HG03159 (cell line): ENCODE measurements around the gene RFC3.

Experiments used
- ATAC-seq: cut with Tn5 transposase; IDR thresholded peaks from one replicate; pipeline ENCODE4 v1.9.1; 2021; ENCODE audit warnings: mild to moderate bottlenecking, moderate library complexity; ENCODE audit not compliant: unreplicated experiment

Gene RFC3

DNA sequence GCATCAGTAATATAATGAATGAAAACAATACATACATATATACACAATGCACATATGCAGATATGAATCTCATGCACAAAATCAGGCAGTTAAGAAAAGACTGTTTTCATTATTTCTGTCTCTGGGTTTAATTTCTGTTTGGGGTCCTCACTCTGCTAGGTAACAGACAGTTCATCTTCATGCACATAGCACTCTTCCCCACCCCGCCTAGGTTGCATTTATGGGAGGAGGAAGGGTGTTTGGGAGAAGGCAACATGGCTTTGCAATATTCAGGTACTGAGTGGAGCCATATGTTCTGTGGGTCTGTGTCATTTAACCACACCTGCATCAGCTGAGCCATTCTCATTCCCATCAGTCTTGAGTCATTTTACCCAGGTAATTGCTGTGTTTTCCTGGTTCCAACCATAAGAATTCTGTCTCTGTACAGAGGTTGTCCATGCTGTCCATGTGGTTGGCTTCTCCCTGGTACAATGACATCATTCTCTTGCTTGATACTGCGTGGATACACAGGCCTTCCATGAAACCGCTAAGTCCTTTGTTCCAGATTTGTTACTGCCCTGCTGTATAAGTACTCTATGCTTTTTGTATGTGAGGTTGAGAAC is 45.3 kb downstream of the RFC3 start:
- ATAC-seq, result no peak

DNA sequence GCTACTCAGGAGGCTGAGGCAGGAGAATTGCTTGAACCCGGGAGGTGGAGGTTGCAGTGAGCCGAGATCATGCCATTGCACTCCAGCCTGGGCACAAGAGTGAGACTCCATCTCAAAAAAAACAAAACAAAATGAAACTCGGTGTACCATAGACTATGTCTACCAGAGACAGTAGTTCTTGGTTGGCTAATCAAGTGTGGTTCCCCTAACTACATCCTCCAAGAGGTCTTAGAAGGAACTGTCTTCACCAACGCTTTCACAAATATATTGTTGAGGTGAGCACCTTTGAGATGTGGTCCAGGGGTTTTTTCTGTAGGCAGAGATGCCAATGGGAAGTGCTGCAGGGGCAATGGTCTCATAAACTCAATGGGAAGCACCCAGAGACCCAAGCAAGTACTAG is 48.0 kb downstream of the RFC3 start:
- ATAC-seq, result peak; percentile 98

DNA sequence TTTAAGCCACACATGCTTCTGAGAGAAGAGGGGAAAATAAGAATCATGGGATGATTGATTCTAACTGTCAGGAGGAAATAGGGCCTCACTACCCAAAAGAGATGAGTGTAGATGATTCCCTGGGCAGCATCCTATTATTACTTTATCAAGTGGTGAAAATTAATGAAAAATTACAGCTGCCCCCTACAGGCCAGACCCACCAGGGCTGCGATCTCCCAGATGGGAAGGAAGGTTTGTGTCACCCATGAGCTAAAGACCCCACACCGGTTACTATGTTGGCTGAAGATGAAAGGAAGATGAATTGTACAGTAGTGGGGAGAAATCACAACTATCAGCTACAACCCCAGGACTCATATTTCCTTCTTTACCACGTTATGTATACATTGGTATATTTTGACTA is 49.5 kb downstream of the RFC3 start:
- no peak for ATAC-seq

DNA sequence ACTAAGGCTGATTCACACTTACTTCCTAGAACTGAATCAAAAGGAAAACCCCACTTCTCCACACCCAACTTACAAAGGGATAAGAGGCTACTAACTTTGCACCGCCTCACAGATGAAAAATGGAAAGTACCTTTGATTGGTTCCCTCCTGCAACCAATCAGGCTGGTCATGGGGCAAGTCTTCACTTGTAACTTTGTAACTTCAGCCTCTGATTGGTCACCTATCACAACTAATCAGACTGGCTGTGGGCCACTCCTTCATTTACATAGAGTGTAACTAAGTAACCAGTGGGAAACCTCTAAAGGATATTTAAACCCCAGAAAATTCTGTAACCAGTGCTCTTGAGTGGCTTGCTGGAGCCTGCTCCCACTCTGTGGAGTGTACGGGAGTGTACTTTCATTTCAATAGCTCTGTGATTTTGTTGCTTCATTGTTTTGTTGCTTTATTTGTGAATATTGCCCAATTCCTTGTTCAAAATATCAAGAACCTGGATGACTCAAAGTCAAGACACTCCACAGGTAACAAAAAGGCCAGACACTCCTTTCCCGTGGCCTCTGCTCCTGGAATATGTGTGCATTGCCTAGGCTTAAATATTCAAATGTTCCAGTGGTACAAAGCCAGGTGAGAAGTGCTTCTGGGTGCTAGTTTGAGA is 50.5 kb downstream of the RFC3 start:
- no peak for ATAC-seq

DNA sequence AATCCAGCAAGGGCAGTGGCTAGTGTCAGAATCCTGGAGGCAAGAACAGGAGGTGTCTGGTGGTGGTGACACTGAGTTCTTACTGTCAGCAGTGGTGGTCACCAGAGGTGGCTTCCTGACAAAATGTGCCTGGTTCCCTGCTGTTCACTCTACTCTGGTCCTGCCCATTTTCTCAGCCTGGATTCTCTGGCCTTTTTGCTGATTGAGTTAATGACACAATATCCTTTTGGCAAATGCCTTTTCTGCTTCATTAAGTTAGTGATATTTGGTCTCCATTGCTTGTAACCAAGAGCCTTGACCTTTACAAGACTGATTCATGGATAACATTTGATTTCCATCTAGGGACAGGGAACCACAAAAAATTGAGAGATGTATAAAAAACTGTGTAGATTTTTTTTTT is 51.1 kb downstream of the RFC3 start:
- ATAC-seq, result no peak

DNA sequence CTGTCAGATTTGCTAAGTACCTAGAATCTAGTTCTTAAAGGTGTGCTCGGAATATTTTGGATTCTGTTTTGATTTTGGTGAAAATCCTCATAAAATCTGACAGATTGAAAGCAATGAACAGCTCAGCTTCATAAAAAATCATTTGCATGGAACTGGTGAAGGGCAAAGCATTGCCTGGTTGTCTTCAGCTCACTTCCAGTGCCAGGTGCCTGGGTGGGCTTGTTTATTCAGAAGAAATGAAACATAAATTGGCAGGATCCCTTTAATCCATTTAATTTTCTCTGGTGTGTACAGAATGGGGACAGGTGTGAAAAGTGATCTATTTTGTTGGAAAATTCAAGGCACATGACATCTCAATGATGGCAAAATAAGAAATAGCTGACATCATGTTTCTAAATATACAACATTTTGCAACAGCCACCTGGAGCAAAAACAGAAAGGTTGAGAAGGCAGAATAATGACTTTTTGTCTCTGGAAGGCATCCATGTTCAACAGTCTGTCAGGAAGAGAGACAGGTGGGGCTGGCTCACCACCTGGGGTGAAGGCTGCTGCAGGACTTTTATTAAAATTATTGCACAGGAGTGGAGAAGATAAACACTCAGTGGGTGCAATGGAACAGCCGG is 52.2 kb downstream of the RFC3 start:
- ATAC-seq, result no peak

DNA sequence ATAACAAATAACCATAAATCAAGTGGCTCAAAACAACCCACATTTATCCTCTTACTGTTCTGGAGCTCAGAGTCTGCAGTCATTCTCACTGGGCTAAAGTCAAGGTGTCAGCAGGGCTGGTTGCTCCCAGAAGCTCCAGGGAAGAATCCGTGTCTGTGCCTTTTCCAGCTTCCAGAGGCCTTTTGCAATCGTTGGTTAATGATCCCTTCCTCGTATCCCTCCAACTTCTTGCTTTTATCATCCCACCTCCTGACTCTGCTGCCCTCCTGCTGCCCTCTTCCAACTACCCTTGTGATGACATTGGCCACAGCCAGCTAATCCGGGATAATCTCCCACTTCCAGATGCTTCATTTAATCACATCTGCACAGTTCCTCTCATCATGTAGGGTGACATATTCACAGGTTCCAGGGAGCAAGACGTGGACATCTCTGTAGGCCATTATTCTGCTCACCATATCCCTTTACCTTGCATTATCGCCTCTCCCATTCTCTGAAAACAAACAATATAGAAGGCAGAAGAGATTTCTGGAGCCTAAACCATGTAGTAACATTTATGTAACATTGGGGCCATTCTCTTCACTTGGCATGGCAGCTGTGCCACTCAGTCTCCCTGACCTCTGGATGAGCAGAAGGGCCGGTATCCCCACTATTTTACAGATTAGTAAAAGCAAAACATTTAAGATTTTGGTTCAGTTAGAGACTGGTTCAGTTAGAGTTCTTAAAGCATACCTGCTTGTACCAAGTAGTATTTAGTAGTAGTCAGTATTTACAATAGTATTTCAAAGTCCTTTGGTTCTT is 53.5 kb downstream of the RFC3 start:
- ATAC-seq, result no peak

DNA sequence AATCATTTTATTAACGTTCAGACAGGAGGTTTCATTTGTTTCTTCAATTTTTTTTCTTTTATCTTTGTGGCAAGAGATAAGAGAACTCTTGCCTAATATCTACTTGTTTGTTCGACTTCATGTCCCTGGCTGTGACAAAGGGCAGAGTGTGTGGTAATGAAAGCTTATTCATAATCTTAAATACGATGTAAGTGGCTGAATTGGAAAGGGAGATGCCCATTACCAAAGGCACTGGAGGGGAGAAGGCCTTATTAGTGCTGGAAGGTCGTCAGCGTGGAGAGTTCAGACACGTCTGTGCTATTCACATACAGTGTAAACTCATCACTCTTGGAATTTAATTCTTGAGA is 54.0 kb downstream of the RFC3 start:
- no peak for ATAC-seq

DNA sequence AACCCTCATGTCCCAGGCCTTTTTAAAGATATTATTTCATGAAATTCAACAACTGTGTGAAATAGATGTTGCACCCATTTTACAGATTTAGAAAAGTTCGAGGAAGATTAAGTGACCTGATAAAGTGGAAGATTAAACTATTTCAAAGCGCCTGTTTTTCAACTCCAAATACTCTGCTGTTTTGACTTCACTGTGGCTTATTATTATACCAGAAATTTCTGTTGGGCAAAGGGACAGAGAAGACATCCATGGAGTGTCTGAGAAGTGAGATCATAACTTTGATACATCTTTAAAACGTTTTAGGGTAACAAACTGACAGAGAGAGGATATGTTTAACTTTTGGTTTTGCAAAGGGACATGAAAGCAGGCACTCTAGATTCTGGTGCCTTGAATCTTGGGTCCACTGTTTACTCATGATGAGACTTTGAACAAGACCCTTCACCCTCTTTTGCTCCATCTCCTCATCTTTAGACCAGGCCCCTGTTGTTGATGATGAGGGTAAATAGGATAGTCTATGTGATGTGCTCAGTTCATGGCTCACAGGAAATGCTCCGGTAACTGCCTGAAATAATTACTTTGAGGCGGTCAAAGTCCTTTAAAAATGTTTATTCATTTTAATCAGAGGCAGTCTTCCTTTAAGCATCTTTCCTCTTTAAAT is 55.4 kb downstream of the RFC3 start:
- ATAC-seq, result no peak

DNA sequence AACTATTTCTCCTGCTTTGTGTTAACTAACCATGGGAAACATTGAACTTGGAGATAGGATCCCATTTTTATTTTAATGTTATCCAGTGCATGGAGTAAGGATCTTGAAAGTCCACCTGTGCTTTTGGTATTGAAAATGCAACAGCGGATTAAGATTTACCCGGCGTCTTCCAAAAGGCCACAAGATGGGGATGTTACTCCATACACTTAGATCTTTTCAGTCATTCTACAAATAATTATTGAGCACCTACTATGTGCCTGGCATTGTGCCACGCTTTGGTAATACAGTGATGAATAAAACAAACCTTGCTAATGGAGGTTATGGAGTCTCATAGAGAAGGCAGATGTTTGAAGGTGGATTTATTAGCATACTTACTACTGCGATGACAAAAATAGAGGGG is 56.9 kb downstream of the RFC3 start:
- ATAC-seq, result no peak

DNA sequence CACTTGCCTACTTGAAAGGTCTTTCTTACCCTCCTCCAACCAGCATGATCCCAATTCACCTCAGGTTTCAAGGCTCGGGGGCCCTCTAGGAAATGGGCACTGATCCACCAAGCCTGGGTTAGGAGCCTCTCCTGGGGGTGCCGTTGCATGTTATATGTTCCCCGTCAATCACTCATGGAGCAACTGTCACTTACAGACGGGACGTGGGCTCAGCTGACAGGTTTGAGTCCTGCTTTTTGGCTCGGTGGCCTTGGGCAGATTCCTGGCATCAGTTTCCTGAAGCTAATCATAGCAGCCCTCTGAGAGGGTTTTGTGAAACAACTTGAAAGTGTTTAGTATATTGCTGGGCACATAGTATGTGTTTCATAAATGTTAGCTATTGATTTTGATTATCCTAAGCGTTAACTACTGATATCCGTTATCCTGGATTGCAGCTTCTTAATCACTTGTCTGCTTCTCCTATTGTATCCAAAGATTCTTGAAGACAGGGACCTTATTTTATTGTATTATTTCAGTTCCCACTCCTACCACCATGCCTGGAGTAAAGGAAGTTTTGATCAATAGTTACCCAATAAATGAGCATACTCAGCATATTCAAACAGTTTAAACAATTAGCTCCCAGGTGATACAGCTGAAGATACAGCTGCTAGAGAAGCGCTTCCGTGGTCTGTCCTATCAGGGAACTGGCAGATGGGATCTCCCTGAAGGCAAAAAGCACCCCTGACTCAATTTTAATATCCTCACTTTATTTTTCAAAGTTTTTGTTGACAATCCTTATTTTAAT is 57.9 kb downstream of the RFC3 start:
- no peak for ATAC-seq

DNA sequence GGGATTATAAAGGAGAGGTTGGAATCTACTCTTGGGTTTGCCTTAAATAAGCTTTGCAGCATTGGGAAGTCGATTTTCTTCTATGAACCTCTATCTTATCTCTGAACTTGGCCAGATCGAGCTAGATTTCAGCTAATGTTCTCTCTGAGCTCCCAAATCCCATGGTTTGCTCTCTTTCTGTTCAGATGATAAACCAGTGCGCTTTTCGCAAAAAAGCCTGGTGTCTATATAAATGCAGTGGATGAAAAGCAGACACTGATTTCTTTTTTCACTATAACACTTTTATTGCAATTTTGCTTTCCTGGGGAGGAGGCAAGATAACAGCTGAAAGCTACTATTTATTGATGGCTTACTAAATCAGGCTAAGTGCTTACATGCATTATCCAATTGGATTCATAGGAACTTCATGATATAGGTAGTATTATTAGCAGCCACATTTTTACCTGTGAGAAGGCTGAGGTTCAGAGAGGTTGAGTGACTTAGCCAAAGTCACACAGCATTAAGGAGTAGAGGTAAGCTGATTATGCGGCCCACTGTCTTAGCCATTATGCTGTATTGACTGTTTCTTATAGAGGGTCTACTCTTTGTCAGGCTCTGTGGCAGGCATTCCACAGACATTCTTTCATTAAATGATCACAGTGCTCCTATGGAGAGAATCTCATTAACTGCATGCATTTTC is 58.9 kb downstream of the RFC3 start:
- ATAC-seq, result no peak

DNA sequence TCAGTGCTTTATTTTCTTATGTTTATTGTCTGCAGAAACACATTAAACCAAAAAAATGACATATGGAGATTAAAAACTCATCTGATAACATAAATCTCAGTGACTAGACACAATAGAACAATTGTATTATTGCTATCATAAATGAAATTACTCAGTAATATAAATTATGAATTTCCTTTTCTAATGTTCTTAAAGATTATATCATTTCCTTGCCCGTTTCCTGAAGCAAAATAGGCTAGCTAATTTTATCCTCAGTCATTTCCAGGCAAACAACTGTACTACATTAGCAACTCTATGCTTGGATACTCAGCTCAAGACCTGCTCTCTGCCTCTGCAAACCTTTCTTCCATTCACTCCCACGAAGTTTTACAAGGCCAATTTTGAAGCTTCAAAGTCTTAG is 61.2 kb downstream of the RFC3 start:
- ATAC-seq, result no peak

DNA sequence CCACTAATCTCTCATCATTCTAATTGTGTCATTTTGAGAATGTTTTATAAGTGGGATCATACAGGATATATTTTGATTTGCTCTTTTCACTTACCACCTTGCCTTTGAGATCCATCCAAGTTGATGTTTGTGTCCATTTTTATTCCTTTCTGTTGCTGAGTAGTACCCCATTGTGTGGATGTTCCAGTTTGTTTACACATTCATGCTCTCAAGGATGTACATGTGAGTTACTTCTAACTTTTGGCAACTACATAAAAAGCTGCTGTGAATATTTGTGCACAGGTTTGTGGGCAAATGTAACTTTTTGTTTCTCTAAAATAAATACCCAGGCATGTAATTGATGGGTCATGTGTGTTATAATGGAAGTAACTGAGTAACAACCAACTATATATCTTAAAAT is 64.9 kb downstream of the RFC3 start:
- no peak for ATAC-seq

DNA sequence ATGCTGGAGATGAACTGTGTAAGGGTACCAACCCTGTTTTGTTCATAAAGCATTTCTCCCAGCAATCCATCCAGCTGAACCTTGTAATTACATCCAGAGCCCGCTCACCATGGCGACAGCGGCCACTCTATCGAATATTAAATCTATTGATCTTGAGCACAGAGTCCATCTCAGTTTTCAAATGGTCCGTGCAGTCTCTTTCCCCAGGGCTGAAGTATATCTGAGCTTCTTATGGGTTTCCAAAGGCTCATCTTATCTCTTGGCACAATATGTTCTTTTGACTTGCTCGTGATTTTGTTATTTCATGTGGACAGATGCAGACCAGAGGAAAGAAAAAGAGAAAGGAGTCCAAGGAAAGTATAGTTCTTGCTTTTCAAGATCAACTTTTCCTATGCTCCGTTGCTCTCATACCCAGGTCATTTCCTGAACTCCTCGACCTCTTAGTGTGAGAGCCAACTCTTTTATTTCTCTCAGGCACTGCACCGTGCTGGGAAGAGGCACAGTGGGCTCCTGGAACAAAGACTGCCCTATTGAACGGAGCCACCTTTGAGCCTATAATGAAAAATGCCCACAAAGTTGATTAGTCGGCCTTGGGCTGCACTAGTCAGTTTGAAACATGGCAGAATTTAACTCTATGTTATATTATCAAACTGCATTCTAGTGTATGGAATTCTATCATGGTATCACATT is 66.7 kb downstream of the RFC3 start:
- ATAC-seq, result no peak
